GM19463 (cell line): ENCODE data around the gene FAM20C.

ENCODE experiments used
- ATAC-seq: cut with Tn5 transposase; IDR thresholded peaks from one replicate; pipeline ENCODE4 v1.9.1; 2021; ENCODE audit warnings: mild to moderate bottlenecking, moderate library complexity; ENCODE audit not compliant: unreplicated experiment

FAM20C gene

GRCh38 chr7:221978-222715 lies 29.8 kb downstream of the FAM20C start:
- ATAC-seq = no peak

GRCh38 chr7:222716-223041 lies 30.3 kb downstream of the FAM20C start:
- no peak for ATAC-seq

DNA sequence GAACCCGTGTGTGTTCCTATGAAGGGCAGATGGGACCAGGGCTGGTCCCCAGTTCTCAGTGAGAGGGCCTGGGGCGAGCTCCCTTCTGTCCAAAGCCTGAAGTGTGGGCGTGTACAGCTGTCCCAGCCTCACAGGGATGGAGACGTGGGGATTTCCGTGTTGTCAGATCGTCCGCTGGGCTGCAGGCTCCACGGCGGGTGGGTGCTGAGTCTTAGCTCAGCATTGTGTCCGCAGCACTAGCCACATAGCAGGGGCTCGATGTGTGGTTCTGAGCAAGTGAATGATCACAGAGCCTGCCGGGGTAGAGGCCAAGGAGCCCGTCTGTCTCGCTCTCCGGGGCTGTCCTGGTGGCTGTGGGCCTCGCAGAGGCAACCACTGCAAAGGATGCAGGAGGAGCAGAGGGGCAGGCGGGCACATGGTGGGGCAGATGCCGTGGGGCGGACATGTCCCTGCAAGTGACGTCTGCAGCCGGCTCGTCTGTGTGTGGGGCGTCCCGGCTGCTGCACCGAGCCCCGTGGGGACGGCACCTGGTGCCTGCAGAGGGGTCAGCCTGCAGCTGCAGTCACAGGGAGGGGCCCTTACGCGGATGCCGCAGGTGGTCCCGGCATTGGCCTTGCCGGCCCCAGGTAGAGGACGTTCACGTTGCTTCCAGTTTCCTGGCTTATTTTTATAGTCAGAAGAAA lies 30.9 kb downstream of the FAM20C start:
- no peak for ATAC-seq

- ATAC-seq = no peak
These were observed 31.5 kb downstream of the FAM20C start for GRCh38 chr7:223861-224260.

DNA sequence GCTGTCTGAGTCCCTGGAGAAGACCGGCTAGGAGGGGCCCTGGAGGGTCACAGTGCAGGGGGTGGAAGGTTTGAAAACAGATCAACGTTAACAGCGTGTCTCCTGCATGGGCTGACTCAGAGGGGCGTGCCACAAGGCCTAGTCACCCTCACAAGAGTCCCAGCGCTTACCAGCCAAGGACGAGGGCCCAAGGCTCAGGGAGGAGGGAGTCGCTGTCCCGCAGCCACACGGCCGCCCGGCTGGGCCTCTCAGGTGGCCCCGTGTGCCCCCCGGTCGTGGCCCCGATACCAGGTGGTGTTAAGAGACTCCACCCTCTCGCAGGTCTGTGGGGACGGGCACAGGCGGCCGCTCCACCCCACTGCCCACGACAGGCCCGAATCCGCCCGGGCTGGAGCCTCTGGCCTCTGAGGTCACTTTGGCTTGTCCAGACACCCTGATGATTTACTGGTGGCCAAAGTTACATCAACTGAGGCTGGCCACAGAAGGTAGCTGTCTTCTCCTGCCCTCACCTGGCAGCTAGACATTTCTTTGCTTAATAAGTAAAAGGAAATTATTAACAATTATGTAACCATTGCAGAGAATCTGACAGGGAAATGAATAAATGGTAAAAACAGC lies 34.0 kb downstream of the FAM20C start:
- ATAC-seq = no peak

DNA sequence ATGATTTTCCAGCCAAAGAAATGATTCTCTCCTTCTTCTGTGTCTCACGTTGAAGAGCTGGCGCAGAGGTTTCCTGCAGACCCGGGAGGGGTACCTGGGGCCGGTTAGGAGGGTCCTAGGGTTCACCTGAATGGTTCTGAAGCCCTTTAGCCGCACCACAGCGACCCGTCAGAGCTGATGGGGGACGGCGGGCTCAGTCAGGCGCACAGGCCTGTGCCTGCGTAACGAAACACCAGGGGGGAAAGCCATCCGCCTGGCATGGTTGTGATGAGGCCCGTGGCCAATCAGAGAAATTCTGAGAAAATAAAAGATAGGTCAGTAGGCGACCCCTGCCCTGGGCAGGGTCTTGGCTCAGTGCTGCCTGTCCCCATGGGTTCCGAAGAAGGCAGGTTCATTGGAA lies 35.6 kb downstream of the FAM20C start:
- no peak for ATAC-seq

- no peak for ATAC-seq
These were observed 36.2 kb downstream of the FAM20C start for GRCh38 chr7:228610-229009.

DNA sequence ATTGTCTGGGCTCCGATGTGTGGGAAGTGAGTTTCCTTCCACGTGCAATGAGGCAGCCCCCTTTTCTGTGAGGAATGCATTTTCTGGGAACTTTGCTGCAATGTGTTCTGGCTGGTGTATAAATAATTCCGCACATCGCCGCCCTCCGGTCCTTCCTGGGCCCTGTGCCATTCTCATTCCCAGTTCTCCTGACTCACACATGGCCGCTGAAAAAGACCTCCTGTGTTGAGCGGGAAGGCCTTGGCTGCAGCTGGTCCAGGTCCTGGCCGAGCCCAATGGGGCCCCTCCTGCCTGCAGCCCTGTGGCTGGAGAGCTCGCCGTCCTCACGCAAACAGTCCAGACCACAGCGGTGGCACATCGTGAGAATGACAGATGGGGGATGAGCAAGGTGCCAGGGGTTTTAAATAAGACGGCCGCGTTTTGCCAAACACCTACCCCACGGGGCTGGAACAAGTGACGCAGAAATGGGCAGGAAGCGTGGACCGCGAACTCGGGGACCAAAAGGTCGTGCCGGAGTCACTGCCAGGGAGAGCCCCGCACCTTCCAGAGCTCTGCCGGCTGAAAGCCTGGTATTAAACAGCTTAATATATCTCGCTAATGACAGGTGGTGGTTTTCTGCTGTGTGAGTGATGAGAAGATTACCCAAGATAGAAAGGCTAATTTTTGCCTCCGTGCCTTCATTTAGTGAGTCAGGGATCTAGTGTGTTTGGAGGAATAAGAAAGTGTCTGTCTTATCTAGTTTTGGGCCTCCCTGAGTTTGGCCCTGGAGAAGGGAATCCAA lies 37.0 kb downstream of the FAM20C start:
- ATAC-seq = no peak

DNA sequence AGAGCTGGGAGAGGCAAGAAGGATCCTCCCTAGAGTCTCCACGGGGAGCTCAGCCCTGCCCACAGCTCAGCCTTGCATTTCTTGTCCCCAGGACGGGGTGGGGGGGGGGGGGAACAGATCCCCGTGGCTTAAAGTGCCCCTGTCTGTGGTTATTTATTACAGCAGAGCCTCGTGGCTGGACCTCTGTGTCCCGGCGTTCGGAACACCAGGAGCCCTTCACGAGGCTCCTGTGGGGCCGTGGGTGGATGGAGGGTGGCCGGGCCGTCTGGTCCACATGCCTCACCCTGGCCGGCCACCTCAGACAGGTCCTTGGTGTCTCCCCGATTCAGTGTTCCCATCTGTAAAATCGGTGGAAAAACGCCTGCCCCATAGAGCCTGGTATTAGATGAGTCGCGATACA lies 37.9 kb downstream of the FAM20C start:
- no peak for ATAC-seq

- ATAC-seq = no peak
These were observed 38.9 kb downstream of the FAM20C start for GRCh38 chr7:231030-231857.

DNA sequence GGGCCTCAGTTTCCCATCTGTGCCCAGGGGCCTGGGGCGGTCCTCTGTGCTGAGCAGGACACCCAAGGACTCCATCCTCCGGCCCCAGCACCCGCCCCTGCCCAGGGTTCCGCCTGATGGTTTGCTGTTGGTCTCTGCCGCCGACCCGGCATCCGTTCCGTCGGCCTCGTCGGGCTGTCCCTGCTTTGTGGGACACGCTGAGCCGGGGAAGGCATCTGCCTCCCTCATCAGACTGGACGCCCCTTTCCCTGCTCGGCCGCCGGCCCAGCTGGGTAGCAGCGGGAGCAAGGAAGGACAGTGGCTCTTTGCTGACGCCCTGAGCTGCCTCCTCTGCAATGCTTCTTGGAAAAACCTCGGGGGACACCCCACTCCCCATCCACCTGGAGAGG lies 39.5 kb downstream of the FAM20C start:
- no peak for ATAC-seq

- no peak for ATAC-seq
These were observed 40.3 kb downstream of the FAM20C start for GRCh38 chr7:232410-233248.

DNA sequence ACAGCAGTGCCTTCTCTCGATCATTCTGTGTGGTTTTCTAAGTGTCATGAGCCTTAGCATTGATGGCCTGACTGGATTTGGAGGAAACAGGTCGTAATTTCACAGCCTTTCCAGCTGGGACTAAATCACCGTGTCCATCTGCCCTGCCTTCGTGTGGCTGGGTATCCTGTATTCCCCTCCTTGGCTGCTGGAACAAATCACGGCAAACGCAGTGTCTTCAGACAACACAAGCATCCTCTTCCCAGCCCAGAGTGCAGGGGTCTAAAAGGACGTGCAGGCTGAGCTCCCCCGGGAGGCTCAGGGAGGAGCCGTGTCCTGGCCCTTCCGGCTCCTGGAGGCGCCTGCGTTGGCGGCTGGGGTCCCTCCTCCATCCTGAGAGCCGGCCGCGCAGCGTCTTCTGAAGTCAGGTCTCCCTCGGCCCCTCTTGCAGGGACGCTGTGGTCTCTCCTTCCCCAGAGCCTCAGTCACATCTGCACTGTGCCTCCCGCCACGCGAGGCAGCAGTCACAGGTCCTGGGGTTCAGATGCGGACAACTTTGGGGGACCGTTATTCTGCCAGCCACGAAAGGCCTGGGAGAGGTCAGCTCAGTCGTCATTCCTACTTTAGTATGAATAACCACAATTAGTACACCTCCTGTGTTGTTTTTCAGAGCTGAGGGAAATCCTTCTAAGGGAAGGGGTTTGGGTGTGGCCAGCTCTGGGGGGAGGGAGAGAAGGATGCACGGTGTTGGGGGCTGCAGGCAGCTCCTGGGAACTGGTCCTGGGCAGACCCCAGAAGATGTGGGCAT lies 41.1 kb downstream of the FAM20C start:
- no peak for ATAC-seq

- no peak for ATAC-seq
These were observed 41.8 kb downstream of the FAM20C start for GRCh38 chr7:234051-234707.

DNA sequence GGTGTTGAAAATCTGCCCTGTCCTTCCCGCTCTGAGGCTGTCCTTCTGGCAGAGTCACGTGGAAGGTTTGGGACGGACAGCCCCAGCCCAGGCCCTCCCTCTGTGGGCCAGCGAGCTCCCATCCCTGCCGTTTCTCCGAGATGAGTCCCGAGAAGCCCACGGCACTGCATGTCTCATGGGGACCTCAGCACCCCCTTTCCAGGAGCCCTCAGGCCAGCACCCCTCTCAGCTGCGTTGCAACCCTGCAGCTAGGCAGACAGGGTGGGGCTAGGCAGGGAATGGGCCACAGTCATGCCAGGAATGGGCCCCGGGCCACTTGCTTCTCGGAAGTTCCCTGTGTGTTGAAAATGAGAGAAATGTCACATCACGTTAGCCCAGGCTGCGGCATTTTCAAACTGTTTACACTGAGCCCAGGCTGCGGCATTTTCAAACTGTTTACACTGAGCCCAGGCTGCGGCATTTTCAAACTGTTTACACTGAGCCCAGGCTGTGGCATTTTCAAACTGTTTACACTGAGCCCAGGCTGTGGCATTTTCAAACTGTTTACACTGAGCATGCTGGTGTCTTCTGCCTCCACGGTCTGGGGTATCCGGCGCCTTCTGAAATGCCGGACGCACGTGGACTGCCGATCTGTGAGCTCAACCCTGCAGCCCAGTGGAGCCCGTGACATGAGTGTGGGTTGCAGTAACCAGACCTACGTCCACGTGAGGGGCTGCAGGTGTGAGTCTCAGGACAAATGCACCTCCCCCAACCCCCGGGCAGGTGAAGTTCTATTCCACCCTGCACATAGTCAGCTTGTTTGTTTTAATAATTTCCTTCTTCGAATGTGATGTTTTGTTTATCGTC lies 42.6 kb downstream of the FAM20C start:
- ATAC-seq = no peak

- no peak for ATAC-seq
These were observed 43.4 kb downstream of the FAM20C start for GRCh38 chr7:235576-236395.

- ATAC-seq = no peak
These were observed 44.6 kb downstream of the FAM20C start for GRCh38 chr7:236967-237366.
